HS-27A (cell line): ENCODE measurements around the gene CLCN2.

Source experiments
- DNase-seq: peaks from one replicate; pipeline ENCODE4 v3.0.0-alpha.2; 2012; ENCODE audit warnings: low read depth, missing footprints

The CLCN2 gene

DNA sequence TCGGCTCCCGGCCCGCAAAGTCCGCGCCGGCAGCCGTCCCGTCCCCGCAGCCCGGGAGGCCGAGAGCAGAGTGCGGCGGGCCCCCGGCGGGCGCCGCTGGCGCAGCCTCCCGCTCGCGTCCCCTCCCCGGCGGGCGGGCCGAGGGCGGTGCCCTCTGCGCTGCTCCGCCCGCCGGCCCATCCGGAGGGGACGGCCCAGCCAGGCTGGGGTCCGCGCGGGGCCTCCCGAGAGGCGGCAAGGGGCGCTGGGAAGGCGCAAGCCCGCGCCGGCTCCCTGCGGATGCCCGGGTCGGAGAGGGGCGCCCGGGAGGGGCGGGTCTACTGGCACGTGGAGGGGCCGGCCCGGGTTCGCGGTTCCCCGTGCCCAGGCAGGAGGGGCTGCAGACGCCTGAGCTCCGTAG lies at the start of gene CLCN2, which contains the start of gene POLR2H:
CLCN2 (minus strand) TSS at position 74 of the 400 bp plus-strand sequence. CDS start 126 bp downstream, outside the sequence.
POLR2H (plus strand) TSS at position 179 of the 400 bp plus-strand sequence. CDS start 1,783 bp downstream, outside the sequence.
- DNase-seq: peak; percentile 8

DNA sequence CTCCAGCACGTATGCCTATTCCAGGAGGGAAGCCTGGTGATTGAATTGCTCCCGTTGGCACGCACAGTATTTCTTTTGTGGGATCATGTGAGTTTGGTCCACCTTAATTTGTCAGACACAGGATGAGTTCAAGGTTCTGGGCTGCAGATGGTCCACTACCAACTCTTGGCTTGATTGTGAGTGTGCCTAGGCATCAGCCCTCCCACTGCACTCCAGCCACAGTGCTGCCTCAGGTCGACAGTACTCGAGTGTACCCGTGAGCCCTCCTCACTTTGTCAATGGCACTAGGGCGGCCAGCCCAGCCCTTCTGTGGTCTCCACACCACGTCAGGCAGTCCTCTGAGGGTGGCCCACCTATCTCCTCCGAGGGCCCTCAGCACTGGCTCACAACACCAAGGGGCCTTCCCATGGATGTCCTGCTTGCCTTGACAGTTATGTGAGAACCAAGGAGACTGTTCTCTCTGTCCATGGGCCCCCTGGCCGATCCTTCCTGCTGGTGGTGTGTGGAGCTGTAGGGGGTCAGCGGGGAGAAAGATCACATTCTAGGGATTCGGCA lies 48.6 kb upstream of the CLCN2 start:
- DNase-seq: no peak

DNA sequence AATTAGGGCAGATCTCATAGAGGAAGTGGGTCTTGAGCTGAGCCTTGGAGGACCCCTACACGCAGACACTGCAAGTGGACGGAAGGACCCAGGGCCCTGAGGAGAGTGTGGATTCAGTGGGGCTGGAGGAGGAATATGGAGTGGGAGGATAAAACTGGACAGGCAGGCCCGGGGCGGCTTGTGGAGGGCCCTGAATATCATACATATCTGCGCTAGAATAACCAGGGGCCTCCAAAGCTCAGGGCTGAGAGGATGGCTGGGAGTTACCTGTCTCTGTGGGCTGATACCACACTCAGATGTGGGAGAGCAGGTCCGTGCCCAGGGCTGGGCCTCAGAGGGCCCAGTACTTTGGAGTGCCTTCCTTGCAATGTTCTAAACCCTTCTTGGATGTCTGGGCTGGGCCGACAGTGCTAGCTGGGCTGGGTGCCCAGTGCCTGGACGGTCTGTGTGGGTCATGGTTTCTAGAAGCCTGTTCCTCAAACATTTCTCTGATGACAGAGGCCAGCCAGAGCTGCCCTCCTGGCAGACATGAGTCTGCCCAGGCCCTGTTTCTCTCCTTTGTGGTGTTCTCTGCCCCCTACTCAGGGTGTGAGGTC lies 48.0 kb upstream of the CLCN2 start:
- no peak for DNase-seq

DNA sequence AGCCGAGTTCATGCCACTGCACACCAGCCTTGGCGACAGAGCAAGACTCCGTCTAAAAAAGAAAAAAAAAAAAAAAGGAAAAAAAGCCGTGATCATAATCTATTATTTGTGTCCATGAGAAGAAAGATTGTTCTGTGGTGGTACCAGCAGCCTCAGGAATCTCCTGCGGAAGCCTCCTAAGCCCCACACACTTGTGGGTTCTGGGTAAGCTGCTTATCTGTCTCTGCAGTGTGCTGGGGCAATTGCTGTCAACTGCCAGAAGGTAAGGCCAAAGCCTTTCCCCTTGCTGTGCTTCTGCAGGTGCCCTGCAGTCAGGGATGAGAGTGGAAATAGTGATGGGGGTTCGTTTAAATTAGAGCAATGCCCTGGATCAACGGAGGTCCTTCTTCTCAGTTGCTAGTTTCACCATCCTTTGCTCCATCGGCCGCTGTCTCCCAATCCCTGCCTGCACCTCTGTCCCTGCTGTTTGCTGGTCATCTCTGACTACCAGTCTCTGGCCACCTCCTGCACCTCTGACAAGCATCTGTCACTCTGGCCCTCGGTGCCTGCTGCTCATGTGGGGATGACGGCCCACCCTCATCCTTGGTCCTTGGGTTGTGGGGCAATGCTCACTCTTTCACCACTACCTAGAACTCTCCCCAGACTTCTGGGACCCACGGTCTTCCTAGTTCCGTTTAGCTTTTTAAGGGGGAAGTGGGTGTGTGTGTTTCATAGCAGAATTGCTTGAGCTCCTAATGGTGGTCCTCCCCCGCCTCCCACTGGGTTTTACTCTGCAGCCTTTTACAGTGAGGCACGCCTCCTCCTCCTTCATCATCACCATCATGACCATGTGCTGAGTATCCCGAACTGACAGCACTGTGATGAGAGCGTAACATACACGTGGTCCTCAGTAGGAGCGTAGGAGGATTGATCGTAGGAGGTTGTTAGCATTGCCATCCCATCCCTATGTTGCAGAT lies 43.9 kb upstream of the CLCN2 start:
- no peak for DNase-seq

DNA sequence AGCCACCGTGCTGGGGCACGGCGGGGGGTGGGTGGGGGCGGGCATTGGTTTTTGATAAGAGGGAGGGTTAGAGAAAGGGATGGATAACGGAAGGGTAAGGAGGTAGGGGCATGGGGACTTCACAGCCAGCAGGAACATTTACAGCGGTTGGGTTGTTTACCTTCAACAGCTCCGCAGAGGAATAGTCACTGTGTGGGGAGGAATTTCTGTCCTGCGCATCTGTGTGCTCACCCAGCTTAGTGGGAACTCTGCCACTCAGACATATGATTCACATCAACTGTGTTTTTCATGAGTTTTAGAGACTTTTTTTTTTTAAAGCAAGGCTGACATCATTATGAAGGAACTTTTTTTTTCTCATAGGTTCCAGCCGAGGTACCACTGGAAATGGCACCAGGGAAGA lies 38.0 kb upstream of the CLCN2 start:
- peak; percentile 14 for DNase-seq

DNA sequence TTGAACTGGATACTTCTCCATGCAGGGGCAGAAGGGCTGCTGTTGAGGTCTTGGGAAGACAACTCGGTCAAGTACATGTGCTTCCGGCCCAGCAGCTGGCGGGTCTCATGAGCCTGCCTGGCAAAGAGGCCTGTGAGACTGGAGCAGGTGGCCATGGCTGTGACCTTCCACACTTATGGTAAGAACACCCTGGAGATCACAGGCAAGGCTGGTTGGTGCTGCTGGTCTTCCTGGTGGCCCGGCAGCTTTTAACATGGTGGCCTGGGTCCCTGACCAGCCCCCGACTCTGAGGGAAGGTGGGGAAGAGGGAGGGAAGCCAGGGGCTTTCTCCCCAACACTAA lies 33.9 kb upstream of the CLCN2 start:
- no peak for DNase-seq

DNA sequence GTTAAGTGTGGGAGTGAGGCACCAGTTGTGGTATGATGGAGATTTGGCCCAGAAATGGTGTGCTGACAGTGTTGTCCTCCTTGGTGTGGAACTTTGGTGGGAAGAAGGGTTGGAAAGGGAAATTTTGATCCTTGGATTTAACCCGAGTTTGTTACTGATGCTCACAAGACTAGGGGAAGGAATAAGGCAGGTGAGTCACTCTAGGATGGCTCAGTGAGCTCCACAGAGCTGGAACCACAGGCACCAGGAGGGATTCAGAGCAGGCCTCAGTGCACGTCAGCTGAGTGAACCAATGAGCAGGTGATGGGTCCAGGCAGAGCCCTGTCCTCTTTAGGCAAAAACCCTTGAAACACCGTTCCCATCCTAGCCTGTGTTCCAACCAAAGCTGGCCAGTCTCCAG lies 29.9 kb upstream of the CLCN2 start:
- no peak for DNase-seq

DNA sequence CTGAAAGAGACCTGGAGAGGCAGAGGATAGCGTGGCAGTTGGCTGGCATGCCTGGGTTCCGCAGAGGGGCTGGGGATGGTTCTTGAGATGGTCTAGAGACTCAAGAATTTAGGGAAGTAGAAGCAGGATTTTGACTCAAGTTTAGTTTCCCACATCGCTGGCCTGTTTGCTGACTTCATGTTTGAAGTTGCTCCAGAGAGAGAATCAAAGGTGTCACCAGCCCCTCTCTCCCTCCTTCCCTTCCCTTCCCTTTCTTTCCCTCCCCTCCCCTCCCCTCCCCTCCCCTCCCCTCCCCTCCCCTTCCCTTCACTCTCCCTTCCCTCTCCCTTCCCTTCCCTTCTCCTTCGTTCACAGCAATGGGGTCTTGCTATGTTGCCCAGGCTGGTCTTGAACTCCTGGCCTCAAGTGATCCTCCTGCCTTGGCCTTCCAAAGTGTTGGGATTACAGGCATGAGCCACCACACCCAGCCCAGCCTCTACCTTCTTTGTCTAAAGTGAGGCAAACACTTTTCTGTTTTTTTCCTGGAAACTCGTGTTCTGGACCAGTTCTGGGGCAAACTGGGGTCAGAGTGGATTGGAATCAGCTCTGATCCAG lies 28.6 kb upstream of the CLCN2 start:
- DNase-seq: no peak

DNA sequence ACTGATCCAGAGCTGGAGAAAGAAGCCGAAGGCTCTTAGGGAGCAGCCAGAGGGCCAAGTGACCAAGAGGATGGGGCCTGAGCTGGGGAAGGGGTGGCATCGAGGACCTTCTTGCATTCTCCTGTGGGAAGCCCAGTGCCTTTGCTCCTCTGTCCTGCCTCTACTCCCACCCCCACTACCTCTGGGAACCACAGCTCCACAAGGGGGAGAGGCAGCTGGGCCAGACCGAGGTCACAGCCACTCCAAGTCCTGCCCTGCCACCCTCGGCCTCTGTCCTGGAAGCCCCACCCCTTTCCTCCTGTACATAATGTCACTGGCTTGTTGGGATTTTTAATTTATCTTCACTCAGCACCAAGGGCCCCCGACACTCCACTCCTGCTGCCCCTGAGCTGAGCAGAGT lies 28.0 kb upstream of the CLCN2 start:
- no peak for DNase-seq

DNA sequence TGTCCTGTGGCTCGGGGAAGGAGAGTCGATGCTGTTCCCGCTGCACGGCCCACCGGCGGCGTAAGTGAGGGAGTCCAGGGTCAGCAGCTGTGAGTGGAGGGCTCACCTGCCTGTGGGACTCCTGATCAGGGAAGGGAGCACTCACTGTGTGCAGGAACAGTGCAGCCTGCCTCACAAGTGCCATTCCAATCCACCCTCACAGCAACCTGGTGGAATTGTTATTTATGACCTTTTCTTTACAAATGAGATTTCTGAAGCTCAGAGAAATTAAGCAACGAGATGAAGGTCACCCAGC lies 27.5 kb upstream of the CLCN2 start:
- DNase-seq: no peak

DNA sequence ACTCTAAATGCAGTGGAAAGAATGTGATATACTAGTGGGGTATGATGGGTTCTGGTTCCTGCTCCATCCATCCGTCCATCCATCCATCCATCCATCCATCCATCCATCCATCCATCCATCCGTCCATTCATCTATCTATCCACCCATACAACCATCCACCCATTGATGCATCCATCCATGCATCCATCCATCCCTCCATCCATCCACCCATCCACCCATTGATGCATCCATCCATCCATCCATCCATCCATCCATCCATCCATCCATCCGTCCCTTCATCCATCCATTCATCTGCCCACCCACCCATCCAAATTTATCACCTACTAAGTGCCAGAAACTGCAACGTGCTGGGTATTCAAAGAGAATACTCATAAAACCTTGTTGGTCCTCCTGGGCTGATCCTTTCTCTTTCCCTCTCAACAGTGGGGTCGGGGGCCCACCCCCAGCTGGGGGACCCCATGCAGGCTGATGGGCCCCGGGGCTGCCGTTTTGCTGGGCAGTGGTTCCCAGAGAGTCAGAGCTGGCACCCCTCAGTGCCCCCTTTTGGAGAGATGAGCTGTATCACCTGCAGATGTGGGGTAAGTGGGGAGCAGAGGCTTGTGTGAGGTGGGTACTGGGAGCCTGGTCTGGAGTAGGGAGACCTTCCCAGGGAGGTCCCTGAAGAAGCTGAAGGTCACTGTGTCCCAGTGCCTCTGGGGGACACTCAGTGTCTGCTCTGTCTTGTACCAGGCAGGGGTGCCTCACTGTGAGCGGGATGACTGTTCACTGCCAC lies 26.9 kb upstream of the CLCN2 start:
- DNase-seq: no peak

DNA sequence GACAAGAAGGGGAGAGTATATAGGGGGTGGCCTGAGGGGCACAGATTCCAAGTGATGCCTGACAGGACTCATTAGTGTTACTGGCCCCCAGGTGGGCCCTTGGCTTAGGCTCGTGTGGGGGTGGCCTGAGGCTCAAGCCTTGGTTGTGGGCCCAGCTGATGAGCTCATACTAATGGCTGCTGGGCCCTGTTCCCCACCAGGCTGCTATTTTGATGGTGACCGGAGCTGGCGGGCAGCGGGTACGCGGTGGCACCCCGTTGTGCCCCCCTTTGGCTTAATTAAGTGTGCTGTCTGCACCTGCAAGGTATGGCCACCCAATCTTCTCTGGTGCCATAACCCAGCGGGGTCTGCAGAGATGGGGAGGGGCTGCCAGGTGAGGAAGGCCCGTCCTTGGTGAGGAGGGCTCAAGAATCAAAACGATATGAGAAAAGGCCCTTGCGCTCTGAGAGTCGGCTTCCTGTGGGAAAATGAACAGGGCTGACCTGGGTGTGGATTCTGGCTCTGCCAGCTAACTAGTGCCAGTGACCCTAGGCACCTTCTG lies 25.8 kb upstream of the CLCN2 start:
- no peak for DNase-seq

DNA sequence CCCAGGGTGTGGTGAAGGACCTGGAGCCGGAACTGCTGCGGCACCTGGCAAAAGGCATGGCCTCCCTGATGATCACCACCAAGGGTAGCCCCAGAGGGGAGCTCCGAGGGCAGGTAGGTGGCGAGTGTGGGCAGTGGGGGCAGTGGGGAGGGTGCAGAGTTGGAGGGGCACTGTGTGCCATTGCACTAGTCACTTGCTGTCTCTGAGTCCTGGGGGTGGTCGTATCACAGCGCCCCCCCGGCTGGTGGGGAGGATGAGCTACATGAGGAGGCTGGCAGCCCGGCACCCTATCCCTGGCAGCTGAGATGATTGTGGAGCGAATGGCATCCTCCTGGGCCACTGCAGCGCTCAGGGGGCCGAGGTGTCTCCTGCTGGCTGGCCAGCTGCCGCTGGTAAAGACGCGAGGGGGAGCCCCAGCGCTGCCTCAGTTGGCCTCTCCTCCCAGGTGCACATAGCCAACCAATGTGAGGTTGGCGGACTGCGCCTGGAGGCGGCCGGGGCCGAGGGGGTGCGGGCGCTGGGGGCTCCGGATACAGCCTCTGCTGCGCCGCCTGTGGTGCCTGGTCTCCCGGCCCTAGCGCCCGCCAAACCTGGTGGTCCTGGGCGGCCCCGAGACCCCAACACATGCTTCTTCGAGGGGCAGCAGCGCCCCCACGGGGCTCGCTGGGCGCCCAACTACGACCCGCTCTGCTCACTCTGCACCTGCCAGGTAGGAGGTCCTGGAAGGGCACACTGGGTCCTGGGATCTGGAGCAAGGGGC lies 24.8 kb upstream of the CLCN2 start:
- DNase-seq: no peak

DNA sequence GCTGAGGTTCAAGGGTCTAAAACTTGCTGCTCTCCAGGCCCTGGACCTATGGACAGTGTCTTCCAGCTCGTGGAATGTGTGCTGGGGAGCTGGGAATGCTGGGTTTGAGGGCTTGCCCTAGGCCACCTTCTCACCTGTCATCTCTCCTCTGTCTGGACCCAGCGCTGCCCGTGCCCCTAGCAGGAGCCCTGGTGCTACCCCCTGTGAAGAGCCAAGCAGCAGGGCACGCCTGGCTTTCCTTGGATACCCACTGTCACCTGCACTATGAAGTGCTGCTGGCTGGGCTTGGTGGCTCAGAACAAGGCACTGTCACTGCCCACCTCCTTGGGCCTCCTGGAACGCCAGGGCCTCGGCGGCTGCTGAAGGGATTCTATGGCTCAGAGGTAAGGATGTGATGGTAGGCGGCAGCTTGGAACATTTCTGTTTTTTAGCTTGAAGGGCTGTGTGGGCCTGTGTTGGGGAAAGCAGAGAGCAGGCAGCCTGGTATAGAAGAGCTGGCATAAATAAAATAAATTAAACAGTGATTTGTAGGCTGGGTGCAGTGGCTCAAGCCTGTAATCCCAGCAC lies 23.5 kb upstream of the CLCN2 start:
- DNase-seq: no peak

DNA sequence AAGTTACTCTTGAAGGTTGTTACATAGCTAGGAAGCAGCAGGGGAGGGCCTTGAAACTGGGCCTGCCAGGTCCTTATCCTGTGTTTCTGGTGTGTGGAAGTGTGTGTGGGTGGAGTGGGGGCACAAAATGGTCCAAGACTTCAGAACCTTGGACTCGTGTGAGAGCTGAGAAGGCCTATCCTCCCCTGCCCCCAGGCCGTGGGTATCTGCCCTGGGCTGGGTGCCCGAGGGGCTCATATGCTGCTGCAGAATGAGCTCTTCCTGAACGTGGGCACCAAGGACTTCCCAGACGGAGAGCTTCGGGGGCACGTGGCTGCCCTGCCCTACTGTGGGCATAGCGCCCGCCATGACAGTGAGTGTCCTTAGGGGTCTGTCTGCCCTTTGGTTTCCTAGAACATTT lies 22.9 kb upstream of the CLCN2 start:
- DNase-seq: no peak

DNA sequence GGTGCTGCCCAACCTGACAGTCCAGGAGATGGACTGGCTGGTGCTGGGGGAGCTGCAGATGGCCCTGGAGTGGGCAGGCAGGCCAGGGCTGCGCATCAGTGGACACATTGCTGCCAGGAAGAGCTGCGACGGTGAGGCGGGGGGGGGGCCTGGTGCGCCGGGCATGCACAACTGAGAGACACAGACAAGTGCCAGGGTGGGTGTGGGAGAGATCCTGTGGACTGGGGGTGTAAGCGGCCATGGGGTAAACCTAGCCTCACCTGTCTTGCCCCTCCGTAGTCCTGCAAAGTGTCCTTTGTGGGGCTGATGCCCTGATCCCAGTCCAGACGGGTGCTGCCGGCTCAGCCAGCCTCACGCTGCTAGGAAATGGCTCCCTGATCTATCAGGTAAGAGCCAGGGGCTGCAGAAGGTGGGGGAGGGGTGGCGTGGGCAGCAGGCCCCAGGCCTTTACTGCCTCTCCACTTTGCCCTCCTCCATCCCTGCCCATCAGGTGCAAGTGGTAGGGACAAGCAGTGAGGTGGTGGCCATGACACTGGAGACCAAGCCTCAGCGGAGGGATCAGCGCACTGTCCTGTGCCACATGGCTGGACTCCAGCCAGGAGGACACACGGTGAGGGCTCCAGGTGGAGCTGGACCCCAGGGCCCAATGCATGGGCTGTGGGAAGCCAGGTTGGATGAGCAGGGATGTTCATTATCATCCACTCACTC lies 21.8 kb upstream of the CLCN2 start:
- DNase-seq: no peak

DNA sequence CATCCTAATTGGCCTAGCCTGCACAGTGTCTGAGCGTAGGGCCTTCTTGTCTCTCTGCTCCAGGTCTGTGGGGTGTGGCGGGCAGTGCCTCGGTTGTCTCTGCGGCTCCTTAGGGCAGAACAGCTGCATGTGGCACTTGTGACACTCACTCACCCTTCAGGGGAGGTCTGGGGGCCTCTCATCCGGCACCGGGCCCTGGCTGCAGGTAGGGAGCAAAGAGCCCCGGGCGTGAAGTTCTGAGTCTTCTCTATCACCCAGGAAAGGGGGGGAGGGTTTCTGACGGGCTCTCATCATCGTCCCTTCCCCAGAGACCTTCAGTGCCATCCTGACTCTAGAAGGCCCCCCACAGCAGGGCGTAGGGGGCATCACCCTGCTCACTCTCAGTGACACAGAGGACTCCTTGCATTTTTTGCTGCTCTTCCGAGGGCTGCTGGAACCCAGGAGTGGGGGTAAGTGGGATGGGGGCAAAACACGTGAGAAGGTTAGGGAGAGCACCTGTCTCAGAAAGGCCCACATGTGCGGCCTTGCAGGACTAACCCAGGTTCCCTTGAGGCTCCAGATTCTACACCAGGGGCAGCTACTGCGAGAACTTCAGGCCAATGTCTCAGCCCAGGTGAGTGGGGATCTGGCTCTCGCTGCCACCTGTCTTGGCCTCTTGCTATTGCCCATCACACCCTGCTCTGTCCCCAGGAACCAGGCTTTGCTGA lies 21.1 kb upstream of the CLCN2 start:
- DNase-seq: no peak

DNA sequence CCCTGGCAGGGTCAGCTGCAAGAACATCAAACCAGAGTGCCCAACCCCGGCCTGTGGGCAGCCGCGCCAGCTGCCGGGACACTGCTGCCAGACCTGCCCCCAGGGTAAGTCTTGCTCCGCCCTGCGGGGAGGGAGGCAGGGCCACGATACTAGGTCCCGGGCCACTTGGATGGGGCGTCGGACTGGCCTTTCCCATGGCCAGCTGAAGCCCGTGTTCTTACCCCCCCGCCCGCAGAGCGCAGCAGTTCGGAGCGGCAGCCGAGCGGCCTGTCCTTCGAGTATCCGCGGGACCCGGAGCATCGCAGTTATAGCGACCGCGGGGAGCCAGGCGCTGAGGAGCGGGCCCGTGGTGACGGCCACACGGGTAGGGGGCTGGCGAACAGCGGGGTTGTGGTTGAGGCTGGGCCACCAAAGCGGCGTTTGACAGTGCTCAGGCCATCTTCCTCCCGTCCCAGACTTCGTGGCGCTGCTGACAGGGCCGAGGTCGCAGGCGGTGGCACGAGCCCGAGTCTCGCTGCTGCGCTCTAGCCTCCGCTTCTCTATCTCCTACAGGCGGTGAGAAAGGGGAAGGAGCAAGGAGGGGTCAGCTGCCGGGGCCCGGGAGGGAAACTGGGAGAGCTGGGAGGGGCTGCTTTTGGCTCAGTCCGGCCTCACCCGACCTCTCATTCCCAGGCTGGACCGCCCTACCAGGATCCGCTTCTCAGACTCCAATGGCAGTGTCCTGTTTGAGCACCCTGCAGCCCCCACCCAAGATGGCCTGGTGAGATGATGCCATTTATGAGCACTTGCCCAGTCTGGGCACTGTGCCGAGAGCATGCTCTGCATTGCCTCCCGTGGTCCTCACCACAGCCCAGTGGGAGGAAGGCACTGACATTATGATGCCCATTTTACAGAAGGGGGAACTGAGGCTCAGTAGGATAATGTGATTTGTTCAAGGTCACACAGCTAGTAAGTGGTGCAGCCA lies 20.1 kb upstream of the CLCN2 start:
- DNase-seq: no peak
